ENCODE data around the gene ZNRD2.
A peak's percentile ranks its signal among the peaks of the same experiment; 100 is the strongest.

Gene ZNRD2

GRCh38 chr11:65599955-65600246 is 29.6 kb downstream of the ZNRD2 start:
- TF ChIP-seq ZNF274 (IDR thresholded peaks at IDR 0.05; ENCODE audit: low read depth, low read length): no peak
- H3K4me3 ChIP-seq (ENCODE audit: low read length): no peak overlapping the region

GRCh38 chr11:65604258-65604657 is 34.0 kb downstream of the ZNRD2 start:
- no peak overlapping the region for H3K4me3 ChIP-seq (ENCODE audit: low read length)
- no peak for TF ChIP-seq ZNF274 (IDR thresholded peaks at IDR 0.05; ENCODE audit: low read depth, low read length)

- TF ChIP-seq ZNF274 (IDR thresholded peaks at IDR 0.05; ENCODE audit: low read depth, low read length): no peak
- H3K4me3 ChIP-seq (ENCODE audit: low read length): no peak overlapping the region
Observed at GRCh38 chr11:65606876-65607613, 36.8 kb downstream of the ZNRD2 start.

GRCh38 chr11:65607614-65608426 is 37.5 kb downstream of the ZNRD2 start:
- no peak overlapping the region for H3K4me3 ChIP-seq (ENCODE audit: low read length)

GRCh38 chr11:65609229-65609628 is 39.0 kb downstream of the ZNRD2 start:
- H3K4me3 ChIP-seq (ENCODE audit: low read length): no peak overlapping the region
- no peak for TF ChIP-seq ZNF274 (IDR thresholded peaks at IDR 0.05; ENCODE audit: low read depth, low read length)

More at GRCh38 chr11:65607614-65608426, 37.5 kb downstream of the ZNRD2 start:
- TF ChIP-seq ZNF274 (IDR thresholded peaks at IDR 0.05; ENCODE audit: low read depth, low read length): no peak

GRCh38 chr11:65609665-65610064 is 39.4 kb downstream of the ZNRD2 start:
- no peak overlapping the region for H3K4me3 ChIP-seq (ENCODE audit: low read length)
- no peak for TF ChIP-seq ZNF274 (IDR thresholded peaks at IDR 0.05; ENCODE audit: low read depth, low read length)

- TF ChIP-seq ZNF274 (IDR thresholded peaks at IDR 0.05; ENCODE audit: low read depth, low read length): no peak
- no peak overlapping the region for H3K4me3 ChIP-seq (ENCODE audit: low read length)
Observed at GRCh38 chr11:65610404-65610803, 40.1 kb downstream of the ZNRD2 start.

GRCh38 chr11:65611028-65611757 is 40.9 kb downstream of the ZNRD2 start:
- TF ChIP-seq ZNF274 (IDR thresholded peaks at IDR 0.05; ENCODE audit: low read depth, low read length): no peak
- H3K4me3 ChIP-seq (ENCODE audit: low read length): peak overlapping the region; percentile 85; the same call in 1 of the 2 replicates

- TF ChIP-seq ZNF274 (IDR thresholded peaks at IDR 0.05; ENCODE audit: low read depth, low read length): no peak
- peak overlapping the region; percentile 85; the same call in 1 of the 2 replicates for H3K4me3 ChIP-seq (ENCODE audit: low read length)
Observed at GRCh38 chr11:65611758-65612603, 41.7 kb downstream of the ZNRD2 start.

GRCh38 chr11:65612691-65613090 is 42.4 kb downstream of the ZNRD2 start:
- peak overlapping the region; percentile 85; the same call in 1 of the 2 replicates for H3K4me3 ChIP-seq (ENCODE audit: low read length)
- no peak for TF ChIP-seq ZNF274 (IDR thresholded peaks at IDR 0.05; ENCODE audit: low read depth, low read length)

GRCh38 chr11:65613091-65613928 is 43.0 kb downstream of the ZNRD2 start:
- TF ChIP-seq ZNF274 (IDR thresholded peaks at IDR 0.05; ENCODE audit: low read depth, low read length): no peak
- peak overlapping the region; percentile 85 for H3K4me3 ChIP-seq (ENCODE audit: low read length)

GRCh38 chr11:65615229-65615949 is 45.1 kb downstream of the ZNRD2 start, which contains the start of gene PCNX3:
PCNX3 (plus strand) TSS chr11:65615776; CDS start chr11:65616312, 536 bp downstream.
- no peak for TF ChIP-seq ZNF274 (IDR thresholded peaks at IDR 0.05; ENCODE audit: low read depth, low read length)
- peak within 1 kb of the TSS; percentile 85 for H3K4me3 ChIP-seq (ENCODE audit: low read length)
